Activated T-cell treated with anti-CD3 and anti-CD28 coated beads for 48 hours (primary cell): ENCODE measurements around the gene TRIM16.
"Not testable (repeated sequence)": the region's sequence is repeated elsewhere in the genome, so short reads cannot be mapped to it uniquely, and the experiment has no call there.

Experiments
- DNase-seq: peaks from one replicate; pipeline ENCODE4 v3.0.0-alpha.2; 2020; ENCODE audit warnings: low read depth

TRIM16 gene

GRCh38 chr17:15615850-15616249 is 68.3 kb downstream of the TRIM16 start:
- not testable (repeated sequence) for DNase-seq

GRCh38 chr17:15613111-15613510 is 71.0 kb downstream of the TRIM16 start:
- DNase-seq = not testable (repeated sequence)

- DNase-seq = not testable (repeated sequence)
These were observed 91.2 kb downstream of the TRIM16 start for GRCh38 chr17:15592960-15593359.

- not testable (repeated sequence) for DNase-seq
These were observed 92.1 kb downstream of the TRIM16 start for GRCh38 chr17:15591986-15592385.

- DNase-seq = not testable (repeated sequence)
These were observed 93.3 kb downstream of the TRIM16 start for GRCh38 chr17:15590844-15591243.

- DNase-seq = peak; percentile 9
These were observed 94.3 kb downstream of the TRIM16 start for GRCh38 chr17:15589544-15590536.

- not testable (repeated sequence) for DNase-seq
These were observed 96.1 kb downstream of the TRIM16 start for GRCh38 chr17:15588017-15588416.

GRCh38 chr17:15583313-15583712 is 100.8 kb downstream of the TRIM16 start:
- not testable (repeated sequence) for DNase-seq

- not testable (repeated sequence) for DNase-seq
These were observed 102.6 kb downstream of the TRIM16 start for GRCh38 chr17:15581462-15581861.
